ENCODE measurements around the gene ZP4.

Gene ZP4

GRCh38 chr1:237838320-237838719 lies 52.4 kb downstream of the ZP4 start:
- in situ Hi-C loops (cut with MboI; ENCODE audit: low sequenced_read_pairs, unreplicated experiment): no loop called here
- TF ChIP-seq CTCF (IDR thresholded peaks at IDR 0.05; ENCODE audit: borderline replicate concordance, control extremely low read depth, extremely low read depth, insufficient read depth, missing control alignments): no peak
- no peak for DNase-seq (ENCODE audit: low spot score)

- no peak for TF ChIP-seq CTCF (IDR thresholded peaks at IDR 0.05; ENCODE audit: borderline replicate concordance, control extremely low read depth, extremely low read depth, insufficient read depth, missing control alignments)
- DNase-seq (ENCODE audit: low spot score): no peak
- in situ Hi-C loops (cut with MboI; ENCODE audit: low sequenced_read_pairs, unreplicated experiment): no loop called here
These were observed 56.3 kb downstream of the ZP4 start for GRCh38 chr1:237834461-237834860.

- DNase-seq (ENCODE audit: low spot score): no peak
- no peak for TF ChIP-seq CTCF (IDR thresholded peaks at IDR 0.05; ENCODE audit: borderline replicate concordance, control extremely low read depth, extremely low read depth, insufficient read depth, missing control alignments)
- in situ Hi-C loops (cut with MboI; ENCODE audit: low sequenced_read_pairs, unreplicated experiment): no loop called here
These were observed 56.7 kb downstream of the ZP4 start for GRCh38 chr1:237834048-237834447.

GRCh38 chr1:237832858-237833257 lies 57.9 kb downstream of the ZP4 start:
- TF ChIP-seq CTCF (IDR thresholded peaks at IDR 0.05; ENCODE audit: borderline replicate concordance, control extremely low read depth, extremely low read depth, insufficient read depth, missing control alignments): no peak
- DNase-seq (ENCODE audit: low spot score): no peak
- in situ Hi-C loops (cut with MboI; ENCODE audit: low sequenced_read_pairs, unreplicated experiment): no loop called here

All from GM13976 (cell line).